GM12865 (cell line): ENCODE measurements around the gene GDF10.
A peak's percentile ranks its signal among the peaks of the same experiment; 100 is the strongest.

ENCODE experiments used
- DNase-seq: peaks from one replicate; pipeline ENCODE4 v3.0.0; 2010; ENCODE audit warnings: low read depth
- H3K4me3 ChIP-seq: 2 replicates; pipeline ENCODE4 v1.5.1; 2011; ENCODE audit warnings: mild to moderate bottlenecking, low read depth, low read length, control low read depth
- CTCF ChIP-seq: IDR thresholded peaks from 2 replicates; pipeline ENCODE4 v1.5.1; 2011; ENCODE audit warnings: low read length, control low read depth, low read depth, inconsistent platforms; ENCODE audit not compliant: insufficient read depth; ENCODE audit errors: missing control alignments

GDF10 gene

GRCh38 chr10:47361293-47361692, 61.3 kb downstream of the GDF10 start:
- peak; percentile 65 for TF ChIP-seq CTCF
- no peak overlapping the region for H3K4me3 ChIP-seq
- DNase-seq = peak; percentile 25

GRCh38 chr10:47362199-47362598, 62.2 kb downstream of the GDF10 start:
- TF ChIP-seq CTCF = no peak
- no peak overlapping the region for H3K4me3 ChIP-seq
- DNase-seq = no peak
